NCI-H345 treated with DMSO at 0.1 percent for 48 hours (cell line): ENCODE data around the gene DPP10.

Source experiments
- DNase-seq: peaks from one replicate; lab custom pipeline; 2025; ENCODE audit not compliant: unreplicated experiment; lab: John Stamatoyannopoulos, UW

The DPP10 gene

DNA sequence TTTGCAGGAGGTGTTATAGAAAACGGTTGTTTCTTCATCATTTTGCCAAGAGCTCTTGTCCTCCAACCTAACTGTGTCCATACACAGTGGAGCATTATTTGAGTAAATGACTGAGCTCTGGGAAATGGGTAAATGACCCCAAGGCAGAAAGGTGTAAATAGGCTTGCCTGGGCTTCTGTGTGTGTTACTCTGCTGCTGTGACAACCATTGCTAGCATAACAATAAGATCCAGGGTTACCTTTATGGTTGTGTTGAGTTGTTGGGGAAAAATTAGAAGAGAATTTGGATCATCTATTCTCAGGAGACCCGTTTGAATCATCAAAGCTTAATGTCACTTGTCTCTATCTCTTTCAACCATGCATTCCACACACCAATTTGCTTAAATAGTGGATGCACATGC lies 672.7 kb downstream of the DPP10 start:
- DNase-seq, result no peak

DNA sequence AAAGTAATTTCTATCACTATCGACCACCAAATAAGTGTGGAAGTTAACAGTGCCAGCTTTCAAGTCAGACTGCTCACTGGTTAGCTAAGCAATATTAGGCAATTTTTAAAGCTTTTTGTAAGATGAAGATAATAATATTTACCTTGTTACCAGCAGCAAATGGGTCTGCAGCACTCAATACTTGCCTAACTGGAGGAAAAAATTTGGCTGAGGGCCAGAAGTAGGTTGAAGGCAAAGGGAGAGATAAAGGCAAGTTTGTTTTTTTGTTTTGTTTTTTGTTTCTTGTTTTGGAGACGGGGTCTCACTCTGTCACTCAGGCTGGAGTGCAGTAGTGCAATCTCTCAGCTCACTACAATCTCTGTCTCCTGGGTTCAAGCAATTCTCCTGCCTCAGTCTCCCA lies 675.9 kb downstream of the DPP10 start:
- DNase-seq, result no peak

DNA sequence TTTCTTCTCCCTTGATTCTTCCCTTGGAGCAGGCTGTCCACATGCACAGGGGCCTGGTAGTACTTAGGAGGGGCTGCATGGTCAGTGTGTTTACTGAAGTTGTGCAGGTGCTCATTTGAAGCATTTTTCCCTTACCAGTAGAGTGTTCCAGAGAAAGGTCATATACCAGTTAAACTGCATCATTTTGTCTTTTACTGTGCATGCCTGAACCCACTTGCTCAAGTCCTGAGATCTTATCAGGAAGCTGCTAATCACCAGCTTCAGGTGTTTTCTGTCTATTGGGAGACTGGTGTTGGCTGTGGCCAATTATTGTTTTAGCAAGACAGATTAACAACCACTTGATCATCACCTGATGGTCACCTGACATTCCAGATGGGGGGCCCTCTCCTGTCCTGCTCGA lies 676.6 kb downstream of the DPP10 start:
- no peak for DNase-seq

DNA sequence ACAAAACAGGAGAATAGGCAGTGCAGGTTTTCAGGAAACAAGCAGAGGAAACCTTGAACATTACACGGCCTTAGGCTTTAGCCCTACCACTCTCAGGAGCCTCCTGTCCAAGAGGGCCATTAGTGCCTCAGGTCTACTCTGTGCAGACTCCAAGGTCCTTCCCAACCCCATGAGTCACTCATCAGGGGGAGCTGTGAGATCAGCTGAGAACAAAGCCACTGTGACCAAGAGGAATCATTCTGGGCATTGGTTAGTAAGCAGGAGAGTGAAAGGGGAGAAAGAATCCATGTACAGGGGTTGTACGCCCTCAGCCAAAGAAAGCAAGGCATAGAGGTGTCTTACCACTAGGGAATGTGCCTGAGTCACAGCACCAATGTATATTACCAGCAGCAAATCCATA lies 680.3 kb downstream of the DPP10 start:
- DNase-seq, result no peak

DNA sequence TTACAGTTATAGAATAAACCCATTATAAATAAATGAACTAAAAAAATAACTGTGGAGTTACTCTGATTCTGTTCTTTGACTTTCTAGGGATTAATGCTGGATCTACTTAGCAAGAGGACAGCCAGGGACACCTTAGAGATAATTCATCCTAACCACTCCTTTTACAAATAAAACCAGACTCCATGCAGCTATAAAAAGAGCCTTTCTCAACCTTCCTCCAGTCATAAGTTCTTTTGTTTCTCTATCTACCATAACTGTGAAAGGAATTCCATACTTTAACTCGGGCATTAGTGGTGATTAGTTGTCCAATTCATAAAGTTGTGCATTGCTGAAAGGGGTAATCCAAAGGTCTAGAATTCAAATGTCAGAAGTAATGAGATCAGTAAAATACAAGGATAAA lies 682.4 kb downstream of the DPP10 start:
- DNase-seq, result no peak

DNA sequence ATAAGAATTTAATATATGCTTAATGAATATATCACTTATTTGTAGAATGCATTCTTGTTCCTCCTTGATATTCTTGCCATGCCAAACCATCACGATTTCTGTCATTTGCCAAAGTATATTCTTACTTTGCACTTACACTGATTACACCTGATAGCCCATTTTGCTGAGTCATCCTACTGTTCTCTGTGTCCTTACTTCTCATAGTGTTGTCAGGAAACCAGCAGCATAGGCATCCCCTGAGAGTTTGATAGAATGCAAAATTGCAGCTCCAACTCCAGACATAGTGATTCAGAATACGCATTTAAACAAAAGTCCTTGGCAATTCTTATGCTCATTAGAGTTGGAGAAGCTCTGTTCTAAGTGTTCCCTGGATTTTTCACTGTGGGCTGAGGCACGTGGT lies 687.1 kb downstream of the DPP10 start:
- no peak for DNase-seq

DNA sequence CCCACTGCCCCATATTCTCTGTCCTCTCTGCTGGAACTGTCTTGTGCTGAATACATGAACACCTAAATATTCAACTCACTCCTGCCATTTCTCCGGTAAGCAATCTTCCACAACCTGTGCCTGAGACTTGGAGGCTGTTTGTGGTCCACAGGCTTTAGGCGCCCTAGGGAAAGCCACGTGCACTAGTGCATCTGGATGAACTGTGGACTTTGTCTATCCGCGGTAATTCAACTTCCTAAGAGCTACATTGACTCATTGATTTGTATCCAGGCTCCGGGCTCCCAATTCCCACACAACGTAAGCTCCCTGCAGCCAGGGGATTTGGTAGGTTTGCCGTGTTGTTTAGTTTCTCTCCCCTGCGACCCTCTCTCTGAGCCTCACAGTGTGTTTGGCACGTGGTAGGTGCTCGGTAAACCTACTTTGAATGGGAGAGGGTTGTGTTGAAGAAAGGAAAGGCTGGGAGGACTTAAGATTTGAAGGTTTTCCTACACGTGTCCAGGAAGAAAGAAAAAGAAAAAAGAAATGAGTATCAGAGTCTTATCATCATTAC lies 718.2 kb downstream of the DPP10 start:
- DNase-seq, result no peak

DNA sequence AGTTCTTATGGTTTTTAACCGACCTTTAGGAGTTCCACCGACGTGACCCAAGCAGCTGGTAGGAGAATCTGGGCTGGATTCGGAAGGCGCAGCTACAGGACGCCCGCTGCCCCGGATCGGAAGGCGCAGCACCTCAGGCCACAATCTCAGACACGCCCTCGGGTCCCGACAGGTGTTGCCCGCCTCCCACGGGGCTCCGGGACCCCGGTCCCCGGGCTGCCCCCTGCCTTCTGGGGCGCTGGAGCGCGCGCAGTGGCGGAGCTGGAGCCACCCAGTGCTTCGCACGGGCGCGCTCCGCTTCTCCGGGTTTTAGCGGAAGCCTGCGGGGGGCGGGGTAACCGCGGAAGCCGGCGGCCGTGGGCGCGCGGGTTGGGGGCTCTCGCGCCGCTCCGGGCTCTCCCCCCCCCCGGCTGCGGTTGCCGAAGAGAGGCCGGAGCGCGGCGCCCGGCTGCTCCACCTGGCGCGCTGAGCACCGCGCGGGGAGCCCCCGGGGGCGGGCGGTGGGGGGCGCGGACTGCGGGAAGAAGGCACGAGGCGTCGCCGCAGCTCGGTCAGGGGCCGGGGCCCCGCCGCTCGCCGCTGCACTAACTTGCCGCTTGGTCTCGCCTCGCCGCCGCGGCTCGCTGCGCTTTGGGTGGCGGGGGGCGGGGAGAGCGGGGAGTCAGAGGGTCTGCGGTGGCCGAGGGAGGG lies 718.8 kb downstream of the DPP10 start:
- DNase-seq, result no peak

DNA sequence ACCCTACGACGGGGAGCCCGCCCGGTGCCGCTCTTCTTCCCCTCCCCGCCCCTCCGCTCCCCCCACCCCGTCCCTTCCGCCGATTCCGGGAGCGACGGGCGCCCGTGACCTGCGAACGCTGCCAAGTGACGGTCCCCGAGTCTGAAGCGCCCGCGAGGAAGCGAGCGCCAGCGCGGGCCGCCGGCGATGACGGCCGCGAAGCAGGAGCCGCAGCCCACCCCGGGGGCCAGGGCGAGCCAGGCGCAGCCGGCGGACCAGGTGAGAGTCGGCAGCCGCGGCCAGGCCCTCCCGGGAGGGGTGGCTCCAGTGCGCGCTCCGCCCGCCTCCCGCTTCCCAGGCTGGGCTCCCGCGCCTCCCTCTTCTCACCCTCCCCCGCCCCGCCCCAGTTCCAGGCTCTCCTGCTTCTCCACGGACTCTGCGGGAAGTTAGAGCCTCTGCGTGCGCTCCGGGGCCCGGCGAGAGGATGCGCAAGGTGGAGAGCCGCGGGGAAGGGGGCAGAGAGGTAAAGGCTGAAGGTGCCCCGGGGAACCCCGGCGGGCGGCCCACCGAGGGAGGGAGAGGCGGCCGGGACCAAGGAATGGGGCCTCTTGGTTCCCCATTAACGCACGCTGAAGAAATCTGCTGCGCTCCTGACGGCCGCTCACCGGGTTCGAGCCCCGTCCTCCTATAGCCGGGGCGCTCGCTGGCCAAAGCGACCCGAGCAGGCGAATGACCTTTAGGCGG lies 719.5 kb downstream of the DPP10 start:
- no peak for DNase-seq

DNA sequence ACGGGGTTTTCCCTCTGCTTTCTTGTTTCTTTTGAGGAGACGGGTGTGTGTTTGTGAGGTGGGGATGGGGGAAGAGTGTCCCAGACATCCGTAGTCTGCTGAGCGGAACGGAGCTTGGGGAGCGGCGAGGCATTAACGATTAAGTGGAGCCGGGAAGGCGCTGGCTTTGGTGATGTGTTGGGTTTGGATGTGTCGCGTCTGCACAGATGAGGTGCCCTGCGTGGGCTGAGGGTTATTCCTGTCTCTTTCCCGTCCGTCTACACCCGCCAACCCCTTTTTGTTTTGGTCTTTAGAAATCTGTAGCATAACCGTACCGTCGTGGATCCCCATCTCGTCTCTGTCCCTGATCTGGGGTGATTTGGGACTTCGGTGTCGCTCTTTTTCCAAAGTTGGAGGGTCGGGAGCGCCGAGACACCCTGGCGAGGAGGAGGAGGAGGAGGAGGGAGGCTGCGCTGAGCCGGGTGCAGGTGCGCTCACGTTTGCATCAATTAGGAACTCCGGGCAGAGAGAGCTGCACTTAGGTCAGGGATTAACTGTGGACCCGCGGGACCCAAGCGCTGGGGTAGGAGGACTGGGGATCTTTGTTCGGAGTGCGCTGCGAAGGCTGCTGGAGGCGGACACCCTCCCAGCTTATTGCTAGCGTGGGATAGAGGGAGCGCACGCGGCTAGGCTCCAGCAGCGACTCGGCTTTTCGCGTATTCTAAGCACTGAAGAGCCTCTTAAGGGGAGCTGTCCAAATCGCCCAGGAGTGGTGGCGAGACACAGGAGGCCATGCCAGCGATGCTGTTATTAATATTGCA lies 720.3 kb downstream of the DPP10 start:
- no peak for DNase-seq

DNA sequence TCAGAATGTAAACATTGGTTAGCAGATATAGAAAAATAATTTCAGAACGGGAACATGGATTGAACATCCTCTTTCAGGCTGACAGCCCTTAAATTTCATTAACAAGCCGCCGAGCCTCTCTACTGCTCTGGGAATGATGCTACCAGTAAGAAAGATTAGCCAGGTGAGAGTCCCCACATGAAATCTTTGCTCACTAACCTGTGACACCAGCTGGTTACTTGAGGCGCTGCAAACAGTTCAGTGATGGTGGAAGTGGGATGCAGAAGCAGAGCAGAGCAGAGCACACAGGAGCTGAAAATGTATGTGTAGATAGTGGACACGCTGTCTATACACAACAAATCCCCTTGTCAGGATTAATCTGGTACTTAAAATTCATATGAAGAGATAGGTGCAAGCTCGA lies 721.1 kb downstream of the DPP10 start:
- no peak for DNase-seq

DNA sequence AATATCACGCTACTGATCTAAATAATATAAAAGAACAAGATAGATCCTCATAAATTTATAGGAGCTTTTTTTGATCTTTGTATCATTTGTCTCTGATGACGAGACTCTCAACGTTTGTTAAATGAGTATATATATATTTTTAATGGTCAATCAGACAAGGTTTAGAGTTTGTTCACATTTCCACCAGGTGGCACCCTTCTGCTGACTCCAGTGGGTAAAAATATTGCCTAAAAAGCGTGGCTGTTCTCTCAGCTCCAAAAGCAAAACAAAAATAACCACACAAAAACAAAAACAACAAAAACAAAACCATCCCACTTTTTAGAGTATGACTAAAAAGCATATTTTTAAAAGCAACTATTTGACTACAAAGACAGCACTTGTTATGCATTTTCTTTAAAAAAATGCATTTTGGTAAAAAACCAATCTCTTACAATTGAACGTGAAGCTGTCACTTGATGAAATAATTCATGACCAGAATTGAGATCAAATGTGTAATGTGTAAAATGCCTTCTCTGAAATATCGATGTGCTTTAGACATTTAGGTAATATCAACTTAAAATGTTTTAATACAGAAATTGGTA lies 723.2 kb downstream of the DPP10 start:
- no peak for DNase-seq

DNA sequence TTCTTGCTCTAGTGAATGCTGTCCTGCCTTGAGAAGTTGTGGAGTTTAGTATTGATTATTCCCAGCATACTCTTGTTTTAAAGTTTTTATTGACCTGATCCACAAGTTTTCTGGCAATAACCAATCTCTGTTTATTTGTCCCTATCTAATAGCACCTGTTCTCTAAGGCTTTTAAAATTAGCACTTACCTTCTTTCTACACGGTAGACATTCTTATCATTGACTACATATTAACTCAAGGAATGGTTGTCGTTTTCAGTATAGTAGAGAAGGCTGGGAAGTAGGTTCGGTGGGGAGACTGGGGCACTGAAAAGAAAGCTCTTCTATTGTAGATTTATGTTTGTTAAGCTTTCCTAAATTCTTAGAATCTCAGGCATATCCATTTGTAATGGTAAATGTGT lies 726.0 kb downstream of the DPP10 start:
- no peak for DNase-seq

DNA sequence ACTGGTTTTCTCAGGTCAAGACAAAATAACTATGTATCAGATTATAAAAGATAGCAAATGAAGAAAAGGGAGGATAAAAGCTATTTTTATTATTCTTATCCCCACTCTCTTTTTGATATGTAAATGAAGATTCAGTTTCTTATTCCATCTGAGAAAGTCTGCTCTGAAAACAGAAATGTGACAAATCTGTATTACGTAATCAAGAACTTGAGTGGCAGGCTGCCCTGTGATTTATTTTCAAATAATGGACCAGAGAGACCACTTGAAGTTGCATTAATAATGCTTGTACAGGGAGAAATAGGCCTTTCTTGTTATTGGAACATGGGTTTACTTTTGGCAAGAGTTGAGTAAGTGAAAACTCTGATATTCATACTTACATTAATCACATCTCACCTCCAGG lies 727.4 kb downstream of the DPP10 start:
- no peak for DNase-seq

DNA sequence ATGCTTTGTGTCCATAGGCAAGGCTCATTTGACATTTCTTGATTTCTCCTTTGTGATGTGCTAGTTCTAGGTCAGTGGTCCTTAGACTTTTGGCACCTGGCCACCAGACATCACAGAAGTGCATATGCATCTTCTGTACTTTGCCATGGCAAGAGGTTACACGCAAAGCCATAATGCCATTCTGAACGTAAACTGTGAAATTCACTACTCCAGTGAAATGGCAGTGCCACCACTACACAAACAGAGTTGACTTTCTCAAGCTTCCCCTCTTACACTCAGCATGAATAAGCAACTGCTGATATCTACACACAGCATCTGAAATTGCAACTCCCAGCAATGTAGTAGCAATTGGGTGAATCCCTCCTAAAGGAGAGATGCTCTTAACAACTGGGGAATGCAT lies 729.3 kb downstream of the DPP10 start:
- DNase-seq, result no peak

DNA sequence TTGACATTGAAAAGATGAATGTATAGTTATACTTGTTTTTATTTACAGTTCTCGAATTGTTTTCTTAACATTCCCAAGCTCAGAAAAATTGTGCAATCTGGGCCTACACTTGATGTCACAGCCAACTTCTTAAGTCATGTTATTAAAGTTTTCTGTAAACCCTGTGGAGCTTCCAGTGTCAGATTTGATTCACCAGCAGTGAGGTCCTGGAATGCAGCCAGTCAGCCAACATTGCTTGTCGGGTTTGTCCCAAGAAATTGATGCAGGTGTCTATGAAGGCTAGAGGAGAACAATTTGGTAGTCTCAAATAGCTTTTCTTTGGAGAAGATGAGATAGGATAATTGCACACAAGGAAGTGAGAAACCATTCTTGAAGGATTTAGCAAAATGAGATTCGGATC lies 732.2 kb downstream of the DPP10 start:
- no peak for DNase-seq

DNA sequence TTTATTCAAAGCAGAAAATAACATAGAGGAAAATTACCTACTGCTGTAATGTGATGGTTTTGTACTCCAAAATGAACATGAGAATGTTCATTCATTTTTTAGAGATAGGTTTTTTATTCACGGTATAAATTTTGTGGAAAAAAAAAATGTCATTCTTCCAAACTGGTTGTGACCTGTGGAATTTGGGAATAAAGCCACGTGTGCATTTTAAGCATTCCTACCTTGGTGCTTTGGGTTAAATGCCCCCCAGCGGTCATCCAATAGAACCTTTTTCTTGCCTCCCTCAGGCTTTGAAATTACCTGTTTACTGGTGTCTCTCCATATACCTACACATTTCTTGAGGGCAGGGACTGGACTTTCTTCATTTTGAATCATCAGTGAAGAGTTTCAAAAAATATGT lies 740.7 kb downstream of the DPP10 start:
- no peak for DNase-seq

DNA sequence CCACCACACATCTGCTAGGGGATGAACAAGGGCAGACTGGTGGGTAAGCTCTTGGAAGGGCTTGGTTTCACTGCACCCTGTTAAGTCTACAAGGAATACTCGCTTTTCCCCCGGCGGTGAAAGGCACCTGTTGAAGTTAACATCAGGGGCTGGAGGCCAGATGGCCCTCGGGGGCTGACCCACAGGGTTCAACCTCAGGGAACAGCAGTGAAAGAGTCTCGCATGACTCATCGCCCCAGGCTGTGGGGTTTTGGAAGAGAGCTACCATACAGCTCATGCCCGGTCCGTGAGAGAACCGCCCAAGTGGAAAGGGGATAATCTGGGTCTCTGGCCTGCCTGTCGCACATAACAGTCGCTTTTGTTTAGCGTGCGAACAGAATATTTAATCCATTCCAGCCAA lies 748.0 kb downstream of the DPP10 start:
- DNase-seq, result no peak

DNA sequence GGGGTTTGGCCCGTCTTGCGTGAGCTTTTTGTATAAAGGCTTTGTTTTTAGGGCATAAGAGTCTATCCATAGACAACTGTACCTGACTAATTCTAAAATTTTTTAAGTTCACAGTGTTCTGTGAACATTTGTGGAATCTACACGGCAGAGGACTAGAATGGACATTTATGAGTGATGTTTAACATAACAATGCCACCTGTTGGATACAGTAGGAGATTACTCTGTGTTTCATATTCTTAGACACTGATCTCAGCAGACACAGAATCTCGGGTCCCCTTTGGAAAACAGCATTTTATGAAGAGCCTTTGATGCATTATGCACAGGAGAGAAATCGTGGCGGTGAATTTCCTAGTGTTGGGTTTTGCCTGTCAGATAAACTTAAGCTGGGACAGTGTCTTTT lies 752.2 kb downstream of the DPP10 start:
- no peak for DNase-seq

DNA sequence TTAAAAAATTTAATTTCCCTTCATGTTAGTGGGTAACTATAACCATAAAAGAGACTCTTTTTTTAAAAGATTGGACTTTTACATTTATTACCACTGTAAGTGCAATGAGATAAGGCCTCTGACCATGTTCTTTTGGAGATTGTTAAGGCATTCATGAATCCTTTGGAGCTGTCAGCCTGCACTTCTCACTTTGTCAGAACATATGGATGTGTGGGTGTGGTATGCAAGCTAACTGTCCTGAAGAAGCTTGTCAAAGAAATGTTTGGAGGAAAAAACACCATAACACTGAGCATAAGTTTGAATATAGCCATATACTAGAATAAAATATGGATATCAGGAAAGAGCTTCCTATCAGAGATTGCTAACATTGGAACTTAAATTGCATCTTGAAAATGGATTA lies 754.1 kb downstream of the DPP10 start:
- DNase-seq, result no peak

DNA sequence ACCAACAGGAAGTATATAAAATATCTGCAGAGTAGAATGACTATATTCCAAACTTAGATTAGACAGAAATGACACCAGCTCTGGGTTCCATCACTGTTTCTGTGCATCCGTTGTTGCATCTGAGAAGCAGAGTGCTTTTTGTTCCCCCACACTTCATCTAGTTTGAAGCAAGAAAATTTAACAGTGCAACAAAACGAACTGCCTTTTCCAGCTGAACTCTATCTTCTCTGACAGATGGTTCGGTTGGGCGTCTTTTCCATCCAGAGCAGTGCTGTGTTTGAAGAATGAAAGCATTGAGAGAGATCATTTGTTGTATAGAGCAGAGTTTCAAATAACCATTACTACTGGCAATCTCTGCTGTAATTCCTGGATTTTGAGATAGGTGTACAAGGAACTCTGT lies 757.5 kb downstream of the DPP10 start:
- no peak for DNase-seq

DNA sequence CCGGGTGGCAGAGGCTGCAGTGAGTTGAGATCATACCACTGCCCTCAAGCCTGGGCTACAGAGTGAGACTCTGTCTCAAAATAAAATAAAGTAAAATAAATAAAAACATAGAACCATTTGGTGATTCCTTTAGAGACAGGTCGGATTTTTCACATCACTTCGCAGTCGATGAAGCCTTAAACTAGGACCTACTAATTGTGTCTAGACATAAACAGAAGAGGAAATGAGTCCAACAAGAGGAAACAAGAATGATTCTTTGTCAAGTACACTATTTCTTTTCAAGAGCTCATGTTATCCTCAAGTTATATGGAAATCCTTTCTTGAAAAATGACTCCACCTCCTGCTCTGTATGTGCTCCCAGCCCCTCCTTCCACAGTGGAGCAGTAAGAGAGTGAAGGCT lies 758.9 kb downstream of the DPP10 start:
- no peak for DNase-seq
